ENCODE data around the gene LRMDA. TPM values are rescaled to one million over a fixed set of nuclear protein-coding genes. Genes with fewer than 3 reads are reported as not detected.

Gene LRMDA
- total and polyA plus RNA-seq, 7 donors, result 2.8 to 22.2 (median 9.0) TPM

DNA sequence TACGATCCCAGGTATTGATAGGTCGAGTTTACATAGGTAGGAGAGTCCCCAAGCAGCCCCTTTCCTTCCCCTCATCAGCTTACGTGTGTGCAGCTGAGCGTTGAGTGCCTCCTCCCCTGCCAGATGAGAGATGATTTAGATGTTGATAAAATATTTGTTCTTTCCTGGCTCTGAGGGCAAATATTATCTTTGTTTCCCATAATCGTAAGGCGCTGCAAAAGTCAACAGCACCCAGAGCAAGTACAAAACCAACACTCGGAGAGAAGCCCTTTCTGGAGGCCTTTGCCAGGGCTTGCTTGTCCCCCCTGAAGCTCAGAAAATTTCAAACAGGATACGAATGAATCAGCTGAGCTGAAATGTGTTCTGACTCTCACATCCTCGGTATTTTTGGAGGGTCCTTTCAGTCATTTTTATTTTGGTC is 683.2 kb downstream of the LRMDA start:
- no peaks in the 10 kb centered on the region for H3K4me1 ChIP-seq
- TF ChIP-seq POLR2A (IDR thresholded peaks at IDR 0.05), result no peak
- no peak for TF ChIP-seq EP300 (IDR thresholded peaks at IDR 0.05)
- TF ChIP-seq POLR2AphosphoS5 (IDR thresholded peaks at IDR 0.05), result no peak
- no peak for TF ChIP-seq CTCF (IDR thresholded peaks at IDR 0.05)
- no peak overlapping the region for H3K4me3 ChIP-seq
- no peaks in the 10 kb centered on the region for H3K9me3 ChIP-seq
- intact Hi-C loops (cut with DNase I), result no loop called here
- DNase-seq, result no peak
- no peak overlapping the region for H3K27ac ChIP-seq
- no peaks in the 10 kb centered on the region for H3K36me3 ChIP-seq
- no peaks in the 10 kb centered on the region for H3K27me3 ChIP-seq
- 23 to 53% methylated on average over 9 of the region's 9 CpGs for WGBS, 2 donors

- no peak for DNase-seq
- intact Hi-C loops (cut with DNase I), result no loop called here
- Histone ChIP-seq H3K9me3 (no peaks in the 10 kb centered on the region), H3K4me3 (no peak overlapping the region), H3K4me1 (no peaks in the 10 kb centered on the region), H3K36me3 (no peaks in the 10 kb centered on the region), H3K27me3 (no peaks in the 10 kb centered on the region), H3K27ac (no peak overlapping the region)
- 82 to 88% methylated on average over 6 of the region's 6 CpGs for WGBS, 2 donors
- no peak for TF ChIP-seq CTCF (IDR thresholded peaks at IDR 0.05)
- TF ChIP-seq POLR2AphosphoS5 (IDR thresholded peaks at IDR 0.05), result no peak
- TF ChIP-seq POLR2A (IDR thresholded peaks at IDR 0.05), result no peak
- TF ChIP-seq EP300 (IDR thresholded peaks at IDR 0.05), result no peak
Measured at GRCh38 chr10:76115131-76115470, 683.7 kb downstream of the LRMDA start.

- no peaks in the 10 kb centered on the region for H3K9me3 ChIP-seq
- no peak overlapping the region for H3K27ac ChIP-seq
- H3K27me3 ChIP-seq, result no peaks in the 10 kb centered on the region
- DNase-seq, result no peak
- TF ChIP-seq EP300 (IDR thresholded peaks at IDR 0.05) (no peak), POLR2AphosphoS5 (IDR thresholded peaks at IDR 0.05) (no peak), CTCF (IDR thresholded peaks at IDR 0.05) (no peak), POLR2A (IDR thresholded peaks at IDR 0.05) (no peak)
- intact Hi-C loops (cut with DNase I), result no loop called here
- H3K4me3 ChIP-seq, result no peak overlapping the region
- no peaks in the 10 kb centered on the region for H3K4me1 ChIP-seq
- no peaks in the 10 kb centered on the region for H3K36me3 ChIP-seq
- WGBS, 2 donors, result 88 to 94% methylated on average over 11 of the region's 11 CpGs
Measured at GRCh38 chr10:76115471-76116155, 684.2 kb downstream of the LRMDA start.

DNA sequence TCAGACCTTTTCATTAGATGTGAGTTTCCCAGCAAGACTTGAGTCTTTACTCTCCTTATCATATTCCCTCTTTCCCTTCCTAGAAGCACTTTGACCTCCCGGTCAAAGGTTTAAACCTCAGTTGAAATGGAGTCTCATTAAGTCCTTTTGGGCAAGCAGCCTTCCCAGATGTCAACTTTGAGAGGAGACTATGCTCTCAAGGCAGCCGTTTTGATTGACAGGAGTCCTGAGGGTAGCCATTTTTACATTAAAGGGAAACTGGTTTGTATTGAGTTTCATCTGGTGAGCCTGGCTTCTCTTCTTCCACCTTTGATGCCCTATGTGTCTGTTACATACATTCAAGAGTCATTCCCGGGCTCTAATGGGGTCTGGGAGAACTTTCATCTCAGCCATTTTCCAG is 685.1 kb downstream of the LRMDA start:
- H3K4me1 ChIP-seq, result no peaks in the 10 kb centered on the region
- H3K4me3 ChIP-seq, result no peak overlapping the region
- TF ChIP-seq POLR2AphosphoS5 (IDR thresholded peaks at IDR 0.05) (no peak), CTCF (IDR thresholded peaks at IDR 0.05) (no peak)
- no peak for DNase-seq
- no peaks in the 10 kb centered on the region for H3K27me3 ChIP-seq
- no peaks in the 10 kb centered on the region for H3K9me3 ChIP-seq
- intact Hi-C loops (cut with DNase I), result no loop called here
- no peak overlapping the region for H3K27ac ChIP-seq
- H3K36me3 ChIP-seq, result no peaks in the 10 kb centered on the region
- WGBS, 2 donors, result 80 to 81% methylated on average over 3 of the region's 3 CpGs

DNA sequence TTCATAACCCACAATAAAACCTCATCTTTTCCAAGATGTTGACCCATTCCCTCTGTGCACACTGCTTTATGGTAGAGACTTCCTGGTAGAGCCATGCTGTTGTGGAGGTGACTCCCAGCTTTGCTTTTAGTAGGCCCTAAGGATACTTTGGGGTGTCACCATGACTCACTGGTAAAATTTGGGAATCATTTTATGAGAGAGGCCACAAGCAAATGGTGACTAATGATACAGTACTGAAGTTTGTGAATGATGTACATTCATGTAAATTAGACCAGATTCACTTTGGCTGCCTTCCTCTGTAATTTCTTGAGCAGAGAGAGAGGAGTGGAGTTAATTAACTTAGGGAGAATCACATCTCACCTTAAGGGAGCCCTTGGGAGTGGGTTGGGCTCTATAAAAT is 686.5 kb downstream of the LRMDA start:
- Histone ChIP-seq H3K27me3 (no peaks in the 10 kb centered on the region), H3K4me1 (no peaks in the 10 kb centered on the region), H3K9me3 (no peaks in the 10 kb centered on the region), H3K27ac (no peak overlapping the region), H3K36me3 (no peaks in the 10 kb centered on the region), H3K4me3 (no peak overlapping the region)
- TF ChIP-seq EP300 (IDR thresholded peaks at IDR 0.05) (no peak), POLR2A (IDR thresholded peaks at IDR 0.05) (no peak), POLR2AphosphoS5 (IDR thresholded peaks at IDR 0.05) (no peak), CTCF (IDR thresholded peaks at IDR 0.05) (no peak)
- intact Hi-C loops (cut with DNase I), result no loop called here
- no peak for DNase-seq

Data from sigmoid colon (tissue), 7 donors.